HepG2 (cell line): ENCODE results near the gene HNRNPH2. TPM values are rescaled to one million over a fixed set of nuclear protein-coding genes. Genes with fewer than 3 reads are reported as not detected.

Experiments used
- RCOR2 ChIP-seq: IDR thresholded peaks from 2 replicates; pipeline ENCODE4 v1.6.1; 2016; ENCODE audit warnings: missing biosample characterization, missing genetic modification reagents
- TEAD2 ChIP-seq: sonication (generic); formaldehyde crosslinking; IDR thresholded peaks from 2 replicates; pipeline ENCODE4 v1.9.0; 2021; ENCODE audit warnings: missing genetic modification reagents
- ZBTB1 ChIP-seq: sonication (generic); formaldehyde crosslinking; IDR thresholded peaks from 2 replicates; pipeline ENCODE4 v1.4.0; 2020; ENCODE audit warnings: missing genetic modification reagents, borderline replicate concordance
- ZZZ3 ChIP-seq: sonication (generic); formaldehyde crosslinking; IDR thresholded peaks from 2 replicates; pipeline ENCODE4 v1.4.0; 2020; ENCODE audit warnings: missing genetic modification reagents, mild to moderate bottlenecking, borderline replicate concordance
- polyA plus RNA-seq, 8 experiments: library from polyadenylated mRNA; depleted of rRNA in 3 of 8; stranded (reverse) in 7 of 8; unstranded in 1 of 8; fragments of >200 nt; fragmentation: Illumina TruSeq in 4 of 8; extraction: Trizol in 4 of 8; gene quantifications; 2 replicates each; pipeline versions ENCODE4 v1.2.1 to v1.2.3, GENCODE V29; 2011 to 2016; ENCODE audit warnings: low read depth in 4 of 8, missing spikeins in 1 of 8, mixed read lengths in 1 of 8; ENCODE audit not compliant: insufficient read depth in 1 of 8
- total RNA-seq, 5 experiments: library from RNA; depleted of rRNA; stranded (reverse); fragments of >200 nt; fragmentation: Illumina TruSeq; extraction: Trizol; gene quantifications; 2 replicates each; pipeline ENCODE4 v1.2.3, GENCODE V29; 2016; ENCODE audit warnings: low read depth in 1 of 5
- TF ChIP-seq, protein P1 (sequence below): IDR thresholded peaks from 2 replicates; pipeline ENCODE4 v1.6.1; 2016; ENCODE audit warnings: control low read depth
- TF ChIP-seq, protein P2 (sequence below): fragments of 450-650 bp; IDR thresholded peaks from 2 replicates; pipeline ENCODE4 v1.6.1; 2017; ENCODE audit warnings: mild to moderate bottlenecking
- TF ChIP-seq, protein P3 (sequence below): sonication (generic); formaldehyde crosslinking; IDR thresholded peaks from 2 replicates; pipeline ENCODE4 v1.4.0; 2020; ENCODE audit warnings: mild to moderate bottlenecking, missing genetic modification reagents
- TF ChIP-seq, protein P4 (sequence below): IDR thresholded peaks from 2 replicates; pipeline ENCODE4 v1.6.1; 2016; ENCODE audit warnings: missing compliant biosample characterization, missing genetic modification reagents, borderline replicate concordance
- TF ChIP-seq, protein P5 (sequence below): sonication (generic); formaldehyde crosslinking; IDR thresholded peaks from 2 replicates; pipeline ENCODE4 v1.8.1; 2023; ENCODE audit warnings: mild to moderate bottlenecking, missing genetic modification reagents, borderline replicate concordance
- TF ChIP-seq, protein P6 (sequence below), 2 experiments: sonication (generic) in 1 of 2; formaldehyde crosslinking in 1 of 2; IDR thresholded peaks; 2 replicates each; pipeline versions ENCODE4 v1.6.1 to v1.9.0; 2014 to 2022; ENCODE audit warnings: antibody characterized with exemption in 1 of 2, borderline replicate concordance in 1 of 2, inconsistent platforms in 1 of 2, low read depth in 1 of 2, missing genetic modification reagents in 1 of 2
- TF ChIP-seq, protein P7 (sequence below): sonication (generic); formaldehyde crosslinking; IDR thresholded peaks from 2 replicates; pipeline ENCODE4 v1.4.0; 2020; ENCODE audit warnings: missing genetic modification reagents

Gene HNRNPH2
- total and polyA plus RNA-seq, 2 of the 13 experiments (the other 11 are each of a cell fraction or from before 2014, with no cell fraction given), result 23.8 to 56.9 TPM

DNA sequence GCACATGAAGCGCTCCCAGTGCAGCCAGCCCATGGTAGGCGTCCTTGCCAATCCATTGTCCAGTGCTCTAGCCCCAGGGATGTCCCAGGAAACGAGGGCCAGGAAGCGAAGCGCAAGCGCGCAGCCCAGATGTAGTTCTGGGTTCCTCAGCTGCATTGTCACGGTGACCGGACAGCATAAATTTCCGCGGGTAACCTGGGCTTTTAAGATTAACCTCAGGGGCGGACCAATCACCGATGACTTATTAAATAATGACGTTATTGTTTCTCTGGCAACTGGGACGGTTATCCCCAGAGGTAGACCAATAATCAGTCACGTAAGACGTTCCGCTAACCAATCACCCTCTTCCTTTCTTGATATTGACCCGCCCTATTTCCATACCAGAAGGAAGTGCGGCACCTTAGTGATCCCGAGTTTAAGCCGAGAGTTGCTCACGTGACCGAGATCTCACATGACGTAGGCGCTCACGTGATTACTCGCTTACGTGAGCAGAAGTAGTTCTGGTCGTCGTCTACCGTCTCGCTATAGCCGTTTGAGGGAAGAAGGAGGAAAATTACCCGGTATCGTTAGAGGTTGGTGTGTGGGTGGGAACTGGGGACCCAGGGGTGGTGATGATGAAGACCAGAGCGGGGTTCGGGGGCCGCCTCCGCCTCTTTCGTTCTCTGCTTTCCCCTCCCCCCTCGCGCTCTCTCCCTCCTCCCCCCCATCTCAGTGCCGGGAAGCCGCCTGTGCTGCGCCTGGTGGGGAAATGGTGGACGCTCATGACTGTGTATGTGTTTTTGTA lies at the start of gene HNRNPH2, which contains the start of gene GLA (continued):
- TF ChIP-seq, protein P1, sequence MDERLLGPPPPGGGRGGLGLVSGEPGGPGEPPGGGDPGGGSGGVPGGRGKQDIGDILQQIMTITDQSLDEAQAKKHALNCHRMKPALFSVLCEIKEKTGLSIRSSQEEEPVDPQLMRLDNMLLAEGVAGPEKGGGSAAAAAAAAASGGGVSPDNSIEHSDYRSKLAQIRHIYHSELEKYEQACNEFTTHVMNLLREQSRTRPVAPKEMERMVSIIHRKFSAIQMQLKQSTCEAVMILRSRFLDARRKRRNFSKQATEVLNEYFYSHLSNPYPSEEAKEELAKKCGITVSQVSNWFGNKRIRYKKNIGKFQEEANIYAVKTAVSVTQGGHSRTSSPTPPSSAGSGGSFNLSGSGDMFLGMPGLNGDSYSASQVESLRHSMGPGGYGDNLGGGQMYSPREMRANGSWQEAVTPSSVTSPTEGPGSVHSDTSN (CRISPR knock-in tag), result no peak
- TF ChIP-seq ZZZ3 (CRISPR knock-in tag) (no peak), ZBTB1 (no peak), RCOR2 (CRISPR knock-in tag) (no peak), TEAD2 (CRISPR knock-in tag) (no peak)
- TF ChIP-seq, protein P2, sequence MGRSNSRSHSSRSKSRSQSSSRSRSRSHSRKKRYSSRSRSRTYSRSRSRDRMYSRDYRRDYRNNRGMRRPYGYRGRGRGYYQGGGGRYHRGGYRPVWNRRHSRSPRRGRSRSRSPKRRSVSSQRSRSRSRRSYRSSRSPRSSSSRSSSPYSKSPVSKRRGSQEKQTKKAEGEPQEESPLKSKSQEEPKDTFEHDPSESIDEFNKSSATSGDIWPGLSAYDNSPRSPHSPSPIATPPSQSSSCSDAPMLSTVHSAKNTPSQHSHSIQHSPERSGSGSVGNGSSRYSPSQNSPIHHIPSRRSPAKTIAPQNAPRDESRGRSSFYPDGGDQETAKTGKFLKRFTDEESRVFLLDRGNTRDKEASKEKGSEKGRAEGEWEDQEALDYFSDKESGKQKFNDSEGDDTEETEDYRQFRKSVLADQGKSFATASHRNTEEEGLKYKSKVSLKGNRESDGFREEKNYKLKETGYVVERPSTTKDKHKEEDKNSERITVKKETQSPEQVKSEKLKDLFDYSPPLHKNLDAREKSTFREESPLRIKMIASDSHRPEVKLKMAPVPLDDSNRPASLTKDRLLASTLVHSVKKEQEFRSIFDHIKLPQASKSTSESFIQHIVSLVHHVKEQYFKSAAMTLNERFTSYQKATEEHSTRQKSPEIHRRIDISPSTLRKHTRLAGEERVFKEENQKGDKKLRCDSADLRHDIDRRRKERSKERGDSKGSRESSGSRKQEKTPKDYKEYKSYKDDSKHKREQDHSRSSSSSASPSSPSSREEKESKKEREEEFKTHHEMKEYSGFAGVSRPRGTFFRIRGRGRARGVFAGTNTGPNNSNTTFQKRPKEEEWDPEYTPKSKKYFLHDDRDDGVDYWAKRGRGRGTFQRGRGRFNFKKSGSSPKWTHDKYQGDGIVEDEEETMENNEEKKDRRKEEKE, result no peak
- TF ChIP-seq, protein P3, sequence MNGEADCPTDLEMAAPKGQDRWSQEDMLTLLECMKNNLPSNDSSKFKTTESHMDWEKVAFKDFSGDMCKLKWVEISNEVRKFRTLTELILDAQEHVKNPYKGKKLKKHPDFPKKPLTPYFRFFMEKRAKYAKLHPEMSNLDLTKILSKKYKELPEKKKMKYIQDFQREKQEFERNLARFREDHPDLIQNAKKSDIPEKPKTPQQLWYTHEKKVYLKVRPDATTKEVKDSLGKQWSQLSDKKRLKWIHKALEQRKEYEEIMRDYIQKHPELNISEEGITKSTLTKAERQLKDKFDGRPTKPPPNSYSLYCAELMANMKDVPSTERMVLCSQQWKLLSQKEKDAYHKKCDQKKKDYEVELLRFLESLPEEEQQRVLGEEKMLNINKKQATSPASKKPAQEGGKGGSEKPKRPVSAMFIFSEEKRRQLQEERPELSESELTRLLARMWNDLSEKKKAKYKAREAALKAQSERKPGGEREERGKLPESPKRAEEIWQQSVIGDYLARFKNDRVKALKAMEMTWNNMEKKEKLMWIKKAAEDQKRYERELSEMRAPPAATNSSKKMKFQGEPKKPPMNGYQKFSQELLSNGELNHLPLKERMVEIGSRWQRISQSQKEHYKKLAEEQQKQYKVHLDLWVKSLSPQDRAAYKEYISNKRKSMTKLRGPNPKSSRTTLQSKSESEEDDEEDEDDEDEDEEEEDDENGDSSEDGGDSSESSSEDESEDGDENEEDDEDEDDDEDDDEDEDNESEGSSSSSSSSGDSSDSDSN (CRISPR knock-in tag), result no peak
- TF ChIP-seq, protein P4, sequence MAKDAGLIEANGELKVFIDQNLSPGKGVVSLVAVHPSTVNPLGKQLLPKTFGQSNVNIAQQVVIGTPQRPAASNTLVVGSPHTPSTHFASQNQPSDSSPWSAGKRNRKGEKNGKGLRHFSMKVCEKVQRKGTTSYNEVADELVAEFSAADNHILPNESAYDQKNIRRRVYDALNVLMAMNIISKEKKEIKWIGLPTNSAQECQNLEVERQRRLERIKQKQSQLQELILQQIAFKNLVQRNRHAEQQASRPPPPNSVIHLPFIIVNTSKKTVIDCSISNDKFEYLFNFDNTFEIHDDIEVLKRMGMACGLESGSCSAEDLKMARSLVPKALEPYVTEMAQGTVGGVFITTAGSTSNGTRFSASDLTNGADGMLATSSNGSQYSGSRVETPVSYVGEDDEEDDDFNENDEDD (CRISPR knock-in tag), result 0 out of 2 replicates have a peak, but pooled peaks have one; percentile 30
- TF ChIP-seq, protein P5, sequence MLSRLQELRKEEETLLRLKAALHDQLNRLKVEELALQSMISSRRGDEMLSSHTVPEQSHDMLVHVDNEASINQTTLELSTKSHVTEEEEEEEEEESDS, result no peak
- TF ChIP-seq, protein P6, sequence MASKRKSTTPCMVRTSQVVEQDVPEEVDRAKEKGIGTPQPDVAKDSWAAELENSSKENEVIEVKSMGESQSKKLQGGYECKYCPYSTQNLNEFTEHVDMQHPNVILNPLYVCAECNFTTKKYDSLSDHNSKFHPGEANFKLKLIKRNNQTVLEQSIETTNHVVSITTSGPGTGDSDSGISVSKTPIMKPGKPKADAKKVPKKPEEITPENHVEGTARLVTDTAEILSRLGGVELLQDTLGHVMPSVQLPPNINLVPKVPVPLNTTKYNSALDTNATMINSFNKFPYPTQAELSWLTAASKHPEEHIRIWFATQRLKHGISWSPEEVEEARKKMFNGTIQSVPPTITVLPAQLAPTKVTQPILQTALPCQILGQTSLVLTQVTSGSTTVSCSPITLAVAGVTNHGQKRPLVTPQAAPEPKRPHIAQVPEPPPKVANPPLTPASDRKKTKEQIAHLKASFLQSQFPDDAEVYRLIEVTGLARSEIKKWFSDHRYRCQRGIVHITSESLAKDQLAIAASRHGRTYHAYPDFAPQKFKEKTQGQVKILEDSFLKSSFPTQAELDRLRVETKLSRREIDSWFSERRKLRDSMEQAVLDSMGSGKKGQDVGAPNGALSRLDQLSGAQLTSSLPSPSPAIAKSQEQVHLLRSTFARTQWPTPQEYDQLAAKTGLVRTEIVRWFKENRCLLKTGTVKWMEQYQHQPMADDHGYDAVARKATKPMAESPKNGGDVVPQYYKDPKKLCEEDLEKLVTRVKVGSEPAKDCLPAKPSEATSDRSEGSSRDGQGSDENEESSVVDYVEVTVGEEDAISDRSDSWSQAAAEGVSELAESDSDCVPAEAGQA (IDR thresholded peaks at IDR 0.05; ENCODE audit: low read depth), result peak; percentile 73; the same call in 1 of the 2 replicates
- TF ChIP-seq, protein P6 (CRISPR knock-in tag; IDR thresholded peaks at IDR 0.05; ENCODE audit: borderline replicate concordance), result no peak
- TF ChIP-seq, protein P7, sequence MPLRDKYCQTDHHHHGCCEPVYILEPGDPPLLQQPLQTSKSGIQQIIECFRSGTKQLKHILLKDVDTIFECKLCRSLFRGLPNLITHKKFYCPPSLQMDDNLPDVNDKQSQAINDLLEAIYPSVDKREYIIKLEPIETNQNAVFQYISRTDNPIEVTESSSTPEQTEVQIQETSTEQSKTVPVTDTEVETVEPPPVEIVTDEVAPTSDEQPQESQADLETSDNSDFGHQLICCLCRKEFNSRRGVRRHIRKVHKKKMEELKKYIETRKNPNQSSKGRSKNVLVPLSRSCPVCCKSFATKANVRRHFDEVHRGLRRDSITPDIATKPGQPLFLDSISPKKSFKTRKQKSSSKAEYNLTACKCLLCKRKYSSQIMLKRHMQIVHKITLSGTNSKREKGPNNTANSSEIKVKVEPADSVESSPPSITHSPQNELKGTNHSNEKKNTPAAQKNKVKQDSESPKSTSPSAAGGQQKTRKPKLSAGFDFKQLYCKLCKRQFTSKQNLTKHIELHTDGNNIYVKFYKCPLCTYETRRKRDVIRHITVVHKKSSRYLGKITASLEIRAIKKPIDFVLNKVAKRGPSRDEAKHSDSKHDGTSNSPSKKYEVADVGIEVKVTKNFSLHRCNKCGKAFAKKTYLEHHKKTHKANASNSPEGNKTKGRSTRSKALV (CRISPR knock-in tag), result no peak
